ENCODE results near the gene MEGF11.

The MEGF11 gene

GRCh38 chr15:66032006-66032405 is 221.5 kb downstream of the MEGF11 start:
- no peak for DNase-seq (ENCODE audit: extremely low spot score)
- ChIA-PET POLR2A (no interaction called here), CTCF (no interaction called here)
- no peak for TF ChIP-seq CTCF (IDR thresholded peaks at IDR 0.05; ENCODE audit: control extremely low read depth, extremely low read depth, low read depth, missing control alignments)

DNA sequence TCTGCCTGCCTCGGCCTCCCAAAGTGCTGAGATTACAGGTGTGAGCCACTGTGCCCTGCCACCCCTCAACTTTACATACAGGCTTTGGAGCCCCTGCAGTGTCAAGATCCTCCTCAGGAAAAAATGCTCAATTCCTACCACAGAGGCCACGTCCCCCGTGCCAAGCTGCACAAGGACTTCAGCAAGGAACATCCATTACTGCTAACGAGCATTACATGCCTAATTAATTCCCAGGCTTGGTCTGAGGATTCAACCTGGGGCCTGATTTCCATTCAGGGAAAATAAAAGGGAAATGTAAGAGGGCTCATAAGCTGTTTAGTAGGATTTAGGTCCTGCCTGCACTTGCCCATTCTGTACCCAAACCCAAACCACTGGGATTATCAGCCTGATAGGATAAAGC is 222.9 kb downstream of the MEGF11 start:
- TF ChIP-seq CTCF (IDR thresholded peaks at IDR 0.05; ENCODE audit: control extremely low read depth, extremely low read depth, low read depth, missing control alignments): no peak
- ChIA-PET CTCF (no interaction called here), POLR2A (no interaction called here)
- DNase-seq (ENCODE audit: extremely low spot score): no peak

GRCh38 chr15:66029650-66030049 is 223.9 kb downstream of the MEGF11 start:
- ChIA-PET CTCF (no interaction called here), POLR2A (no interaction called here)
- DNase-seq (ENCODE audit: extremely low spot score): no peak
- TF ChIP-seq CTCF (IDR thresholded peaks at IDR 0.05; ENCODE audit: control extremely low read depth, extremely low read depth, low read depth, missing control alignments): no peak

- TF ChIP-seq CTCF (IDR thresholded peaks at IDR 0.05; ENCODE audit: control extremely low read depth, extremely low read depth, low read depth, missing control alignments): no peak
- no peak for DNase-seq (ENCODE audit: extremely low spot score)
- ChIA-PET POLR2A (no interaction called here), CTCF (no interaction called here)
These were observed 226.2 kb downstream of the MEGF11 start for GRCh38 chr15:66027268-66027805.

GRCh38 chr15:66025972-66026371 is 227.6 kb downstream of the MEGF11 start:
- ChIA-PET CTCF (no interaction called here), POLR2A (no interaction called here)
- TF ChIP-seq CTCF (IDR thresholded peaks at IDR 0.05; ENCODE audit: control extremely low read depth, extremely low read depth, low read depth, missing control alignments): no peak
- no peak for DNase-seq (ENCODE audit: extremely low spot score)

DNA sequence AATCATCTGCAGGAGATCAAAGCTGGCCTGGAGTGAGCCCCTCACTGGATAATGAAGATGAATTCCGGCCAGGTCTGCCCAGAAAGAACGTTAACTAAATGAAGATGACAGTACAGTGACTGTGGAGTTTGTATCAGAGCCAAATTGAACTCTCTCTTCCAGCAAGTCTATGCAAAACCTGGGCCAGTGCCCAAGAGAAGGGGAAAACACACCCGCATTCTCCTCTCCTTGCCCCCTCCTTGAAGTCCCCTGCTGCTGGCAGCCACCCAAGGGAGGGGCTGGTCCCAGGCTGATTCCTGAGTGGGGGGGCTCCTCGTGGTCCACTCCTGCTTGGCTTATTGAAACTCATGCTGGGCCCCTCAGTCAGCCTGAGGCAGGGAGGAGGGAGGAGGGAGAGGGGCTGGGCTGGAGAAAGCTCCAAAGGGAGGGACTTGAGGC is 228.5 kb downstream of the MEGF11 start:
- CTCF ChIA-PET: no interaction called here
- no peak for DNase-seq (ENCODE audit: extremely low spot score)
- no peak for TF ChIP-seq CTCF (IDR thresholded peaks at IDR 0.05; ENCODE audit: control extremely low read depth, extremely low read depth, low read depth, missing control alignments)
- POLR2A ChIA-PET: no interaction called here

DNA sequence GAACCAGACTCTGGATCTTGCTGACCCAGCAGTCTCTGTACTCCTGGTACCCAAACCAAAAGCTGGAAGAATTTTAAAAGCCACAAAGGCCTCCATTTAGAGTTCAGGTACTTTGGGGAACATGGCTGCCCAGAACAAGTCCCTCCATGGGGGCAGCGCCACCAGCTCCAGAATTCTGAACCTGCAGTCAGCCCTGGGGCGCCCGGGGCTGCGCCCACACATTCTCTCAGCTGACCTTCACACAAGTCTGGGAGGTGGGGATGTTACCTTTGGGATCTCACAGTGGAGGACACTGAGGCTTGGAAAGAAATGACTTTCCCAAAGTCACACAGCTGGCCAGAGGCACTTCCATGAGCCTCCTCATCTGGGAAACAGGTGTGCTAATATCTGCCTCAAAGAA is 229.4 kb downstream of the MEGF11 start:
- CTCF ChIA-PET: no interaction called here

More for the DNA sequence above, 229.4 kb downstream of the MEGF11 start:
- TF ChIP-seq CTCF (IDR thresholded peaks at IDR 0.05; ENCODE audit: control extremely low read depth, extremely low read depth, low read depth, missing control alignments): no peak
- DNase-seq (ENCODE audit: extremely low spot score): no peak
- POLR2A ChIA-PET: no interaction called here
